RPMI8226 (cell line): ENCODE measurements around the gene EPB41.
"Not testable (repeated sequence)": the region's sequence is repeated elsewhere in the genome, so short reads cannot be mapped to it uniquely, and the experiment has no call there.

Experiments
- DNase-seq: peaks from one replicate; pipeline ENCODE4 v3.0.0-alpha.2; 2015

Gene EPB41

DNA sequence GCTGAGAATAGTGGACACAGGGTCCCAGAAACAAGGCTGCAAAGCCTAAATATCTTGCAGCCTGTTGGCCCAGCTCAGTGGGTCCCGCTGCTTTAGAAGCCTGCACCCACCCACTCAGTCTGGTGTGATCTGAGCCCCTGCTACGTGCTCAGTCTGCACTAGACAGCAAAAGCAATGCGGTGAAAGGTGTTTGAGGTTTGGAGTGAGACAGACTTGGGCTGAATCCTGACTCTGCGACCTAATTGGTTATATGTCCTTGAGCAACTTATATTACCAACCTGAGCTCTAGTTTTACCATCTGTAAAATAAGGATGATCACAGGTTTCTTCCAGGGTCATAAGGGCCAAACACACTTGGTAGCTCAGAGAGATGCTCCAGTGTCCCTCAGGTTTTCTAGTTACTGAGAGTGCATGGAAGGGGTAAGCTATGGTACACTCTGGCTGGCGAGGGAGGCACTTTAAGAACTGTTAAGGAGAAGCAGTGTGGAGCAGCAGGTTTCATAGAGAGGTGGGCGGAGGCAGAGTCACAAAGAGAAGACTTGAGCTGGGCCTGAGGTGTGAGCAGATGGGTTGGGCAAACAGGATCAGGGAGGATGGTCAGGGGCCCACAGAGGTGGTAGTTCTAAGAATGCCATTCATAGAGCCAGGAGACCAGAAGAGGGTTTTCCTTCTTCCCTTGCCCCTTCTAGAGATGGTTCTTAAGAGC is 199.2 kb downstream of the EPB41 start:
- DNase-seq = no peak

DNA sequence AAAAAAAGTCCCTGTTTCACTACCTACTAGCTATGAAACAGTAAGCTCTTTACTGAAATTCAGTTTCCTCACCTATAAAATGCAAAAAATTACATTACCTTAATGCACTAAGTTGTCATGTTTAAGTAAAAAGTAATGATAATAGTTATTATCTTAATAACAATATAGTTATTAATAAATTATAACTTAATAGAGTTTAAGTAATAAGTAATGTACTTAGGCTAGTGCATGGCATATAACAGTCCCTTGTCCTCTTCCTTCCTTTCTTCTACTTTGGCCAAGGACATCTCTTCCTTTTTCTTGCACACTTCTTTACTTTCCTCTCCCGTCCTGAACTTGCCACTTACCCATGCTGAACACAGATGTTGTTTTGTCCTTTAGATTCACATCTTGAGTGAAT is 200.3 kb downstream of the EPB41 start:
- DNase-seq = no peak

DNA sequence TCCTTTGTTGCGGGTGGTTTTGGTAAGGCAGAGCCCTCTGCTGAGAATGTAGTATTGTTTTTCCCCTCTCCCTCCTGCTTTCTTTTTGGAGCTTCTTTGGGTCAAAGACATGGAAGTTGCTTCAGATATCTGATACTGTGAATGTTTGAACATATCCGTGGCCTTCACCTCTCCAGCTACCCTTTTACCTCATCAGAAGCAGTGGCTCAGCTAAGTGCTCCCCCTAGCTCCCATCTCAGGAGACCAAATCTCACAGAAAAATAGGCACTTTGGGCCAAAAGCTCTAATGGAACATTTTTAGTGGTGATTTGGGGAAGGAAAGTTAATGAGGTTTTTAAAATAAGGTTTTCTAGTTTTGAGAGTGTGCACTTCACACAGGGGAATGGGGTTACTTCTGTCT is 203.0 kb downstream of the EPB41 start:
- DNase-seq = no peak

DNA sequence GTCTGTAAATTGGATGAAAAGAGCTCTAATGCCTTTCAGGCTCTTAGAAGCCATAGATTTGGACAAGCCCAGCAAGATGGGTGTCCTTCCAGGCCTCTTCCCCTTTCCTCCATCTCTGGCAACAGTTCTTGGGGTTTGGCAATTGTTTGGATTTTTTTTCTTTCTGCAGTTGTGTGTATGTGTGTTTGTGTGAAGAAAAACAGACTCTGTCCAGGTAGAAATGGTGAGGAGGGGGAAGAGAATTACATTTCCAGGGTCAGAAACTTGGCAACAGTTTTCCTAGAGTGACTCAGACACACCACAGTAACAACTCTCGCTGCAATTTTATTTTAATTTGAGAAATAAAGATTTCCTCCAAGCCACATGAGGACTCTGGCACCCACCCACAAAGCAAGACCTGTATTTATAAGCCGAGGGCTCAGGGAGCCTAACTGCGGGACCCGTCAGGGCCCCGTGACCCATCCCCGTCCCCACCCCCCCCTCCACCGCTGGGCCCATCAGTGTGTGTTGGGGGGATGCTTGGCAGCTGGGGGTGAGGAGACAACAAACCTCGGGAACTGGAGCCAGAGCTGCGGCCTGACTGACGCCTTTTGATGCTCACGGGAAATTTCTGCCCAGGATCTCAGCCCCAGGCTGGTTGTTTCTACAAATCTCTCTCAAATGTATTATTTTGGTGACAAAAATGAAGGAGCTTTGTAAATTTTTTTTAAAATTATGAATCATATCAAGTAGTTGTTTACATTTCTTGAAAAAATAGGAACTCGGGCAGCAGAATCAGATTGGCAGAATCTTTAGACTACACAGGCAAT is 205.0 kb downstream of the EPB41 start:
- DNase-seq = no peak

DNA sequence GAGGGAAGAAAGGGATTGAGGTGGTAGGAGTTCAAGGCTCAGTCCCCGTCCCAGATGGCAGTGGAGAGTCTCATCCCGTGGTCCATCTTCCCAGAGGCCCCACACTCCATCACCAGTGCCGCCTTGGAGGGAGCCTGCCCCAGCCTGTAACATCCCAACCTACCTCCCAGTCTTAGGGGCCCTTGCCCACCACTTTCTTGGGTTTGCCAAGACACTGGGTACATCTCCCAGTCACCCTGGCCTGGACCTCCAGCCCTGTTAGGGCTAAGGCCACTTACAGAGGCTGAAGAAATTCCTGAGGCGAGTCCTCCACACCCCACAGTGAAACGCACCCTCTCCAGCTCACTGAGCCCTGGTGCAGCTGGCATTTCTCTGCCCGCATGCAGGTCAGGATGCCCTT is 206.0 kb downstream of the EPB41 start:
- no peak for DNase-seq

DNA sequence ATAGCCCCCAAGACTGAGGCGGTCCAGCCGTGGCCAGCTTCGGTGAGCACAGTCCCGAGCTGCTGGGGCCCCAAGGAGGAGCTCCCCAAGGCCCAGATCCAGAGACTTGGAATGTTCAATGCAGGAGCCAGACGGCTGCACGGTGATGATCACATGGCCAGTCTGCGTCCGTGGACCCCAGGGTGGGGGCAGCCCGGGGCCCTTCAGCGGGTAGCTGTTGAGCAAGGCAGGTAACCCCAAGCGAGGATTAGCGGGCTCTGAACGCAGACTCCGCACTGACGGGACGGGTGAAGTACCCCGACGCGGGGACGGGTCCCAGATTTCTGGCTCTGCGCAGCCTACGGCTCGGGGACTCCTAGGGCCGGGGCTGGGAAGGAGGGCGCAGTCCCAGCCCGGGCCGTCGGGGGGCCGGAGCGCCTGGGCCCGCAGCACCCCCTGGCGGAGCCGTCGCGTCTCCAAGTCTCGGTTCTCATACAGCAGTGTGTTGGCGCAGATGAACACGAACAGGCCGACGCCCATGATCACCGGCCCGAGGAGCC is 206.6 kb downstream of the EPB41 start:
- DNase-seq = peak; percentile 49

DNA sequence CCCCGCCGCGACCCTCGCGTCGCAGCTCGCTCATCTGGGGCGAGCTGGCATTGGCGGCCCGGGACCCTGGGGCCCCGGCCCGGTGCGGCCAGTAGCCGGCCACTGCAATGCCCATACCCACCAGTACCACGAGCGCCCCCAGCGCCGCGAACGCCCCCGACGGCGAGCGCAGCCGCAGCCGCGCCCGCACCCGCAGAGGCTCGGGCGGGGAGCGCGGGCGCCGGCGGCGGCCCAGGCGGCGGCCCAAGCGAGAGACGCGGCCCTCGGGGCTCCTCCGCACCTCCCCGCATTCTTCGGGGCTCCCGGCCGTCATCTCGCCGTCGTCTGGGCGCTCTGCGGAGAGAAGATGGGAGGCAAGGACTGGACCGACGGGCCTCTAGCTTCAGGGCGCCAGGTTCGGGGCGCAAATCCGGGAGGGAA is 207.2 kb downstream of the EPB41 start:
- no peak for DNase-seq

DNA sequence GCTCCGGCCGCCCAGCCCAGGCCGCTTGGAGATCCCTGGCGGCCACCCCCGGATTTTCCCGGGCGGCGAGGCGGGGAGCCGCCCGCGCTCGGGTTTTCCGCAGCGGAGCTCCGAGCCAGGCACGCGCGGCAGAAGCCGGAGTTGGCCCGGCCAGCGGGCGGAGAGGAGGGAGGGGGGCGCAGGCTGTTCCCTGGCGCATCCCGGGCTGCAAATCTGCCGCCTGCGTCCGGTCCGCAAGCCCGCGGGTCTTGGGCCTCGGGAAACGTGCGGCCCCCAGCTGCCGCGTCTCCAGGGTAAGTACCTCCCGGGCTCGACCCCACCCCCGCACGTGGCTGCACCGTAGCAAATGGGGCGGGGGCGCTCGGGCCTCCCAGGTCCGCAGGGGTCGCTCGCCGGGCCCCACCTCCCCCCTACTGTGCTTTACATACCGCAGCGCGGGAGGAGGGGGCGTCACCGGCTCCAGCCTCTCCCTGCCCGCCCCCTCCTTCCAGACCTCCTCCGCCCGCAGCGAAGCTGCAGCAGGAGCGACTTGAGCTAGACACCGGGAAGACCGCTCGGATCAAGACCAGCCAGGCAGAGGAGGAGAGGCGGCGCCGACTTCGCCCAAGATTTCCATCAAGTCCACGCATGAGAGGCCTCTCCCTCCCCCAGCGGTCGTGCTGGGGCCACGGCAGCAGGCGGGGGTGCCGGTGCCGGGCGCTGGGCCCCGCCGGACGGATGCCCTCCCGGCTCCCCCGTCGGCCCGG is 207.7 kb downstream of the EPB41 start:
- DNase-seq = no peak

DNA sequence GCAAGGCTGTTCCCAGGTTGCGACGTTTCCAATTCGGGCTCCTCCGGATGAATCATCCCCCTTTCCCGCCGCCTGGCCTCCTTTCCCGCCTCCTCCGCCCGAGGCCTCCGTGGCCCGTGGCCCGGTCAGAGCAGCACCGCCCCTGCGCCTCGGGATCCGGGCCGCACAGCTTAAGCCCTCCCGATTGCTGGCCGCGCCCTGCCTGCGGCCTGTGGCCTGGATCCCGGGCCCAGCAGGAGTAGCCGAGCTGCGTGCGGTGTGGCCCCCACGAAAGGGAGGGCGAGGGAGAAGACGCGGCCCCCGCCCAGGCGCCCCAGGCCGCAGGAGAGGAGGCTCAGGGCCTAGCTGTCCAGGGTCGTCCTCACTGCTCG is 208.3 kb downstream of the EPB41 start:
- no peak for DNase-seq

DNA sequence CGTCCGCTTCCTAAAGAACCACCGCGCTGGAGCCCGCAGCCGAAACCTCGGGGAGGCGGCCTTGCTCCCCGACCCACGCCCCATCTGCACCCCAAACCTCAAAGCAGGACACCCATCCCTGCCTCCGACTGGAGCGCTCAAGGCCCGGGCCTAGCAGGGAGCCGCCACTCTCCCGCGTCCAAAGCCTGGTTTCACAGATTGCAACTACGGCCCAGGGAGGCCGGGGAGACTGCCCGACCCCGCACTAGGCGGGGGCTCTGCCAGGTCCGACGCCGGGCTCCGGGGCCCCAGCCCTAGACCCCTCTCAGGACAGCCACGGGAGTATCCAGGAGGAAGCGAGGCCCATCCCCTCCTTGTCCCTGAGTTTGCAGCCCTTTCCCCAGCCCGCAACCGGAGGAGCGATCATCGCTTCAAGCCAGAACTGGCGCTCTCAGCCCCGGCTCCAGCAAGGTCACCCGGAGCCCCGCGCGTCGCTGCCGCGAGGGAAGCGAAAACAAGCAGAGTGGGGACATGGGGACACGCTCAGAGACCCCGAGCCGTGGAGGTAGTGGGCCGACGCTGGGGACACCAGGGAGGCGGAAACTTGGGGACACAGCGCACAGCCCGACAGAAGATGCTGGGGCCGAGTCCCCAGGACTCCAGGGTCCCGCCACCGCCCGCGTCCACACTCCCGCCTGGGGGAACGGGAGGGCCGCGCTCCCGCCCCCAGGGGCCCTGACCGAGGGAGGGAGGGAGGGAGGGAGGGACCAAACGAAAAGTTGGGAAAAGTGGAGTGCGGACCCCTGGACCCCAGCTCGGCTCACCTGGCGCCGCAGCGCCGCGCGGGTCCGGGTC is 208.9 kb downstream of the EPB41 start:
- no peak for DNase-seq

DNA sequence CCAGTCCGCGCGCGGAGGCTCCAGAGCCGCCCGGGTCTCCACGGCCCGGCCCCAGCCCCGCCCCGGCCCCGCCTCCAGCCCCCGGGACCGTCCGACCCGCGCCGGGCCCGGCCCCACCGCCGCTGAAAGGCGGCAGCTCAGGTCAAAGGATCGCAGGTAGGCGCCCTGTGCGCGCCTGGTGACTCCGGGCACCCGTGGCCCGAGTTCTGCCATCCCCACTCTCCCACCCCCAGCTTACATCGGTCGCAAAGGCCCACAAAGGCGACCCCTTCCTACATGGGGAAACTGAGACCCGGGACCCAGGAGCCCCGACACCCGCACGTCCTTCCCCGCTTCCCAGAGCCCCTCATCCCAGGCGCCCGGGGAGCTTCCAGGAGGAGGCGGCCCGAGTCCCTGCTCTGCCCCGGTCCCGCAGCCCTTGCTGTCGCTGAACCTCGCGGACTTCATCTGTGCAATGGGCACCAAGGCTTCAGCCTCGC is 209.6 kb downstream of the EPB41 start, which contains the start of gene TMEM200B:
TSS of gene TMEM200B (minus strand) at position 17 of the 479 bp plus-strand sequence. CDS start 2,075 bp downstream, outside the sequence.
- DNase-seq = no peak

DNA sequence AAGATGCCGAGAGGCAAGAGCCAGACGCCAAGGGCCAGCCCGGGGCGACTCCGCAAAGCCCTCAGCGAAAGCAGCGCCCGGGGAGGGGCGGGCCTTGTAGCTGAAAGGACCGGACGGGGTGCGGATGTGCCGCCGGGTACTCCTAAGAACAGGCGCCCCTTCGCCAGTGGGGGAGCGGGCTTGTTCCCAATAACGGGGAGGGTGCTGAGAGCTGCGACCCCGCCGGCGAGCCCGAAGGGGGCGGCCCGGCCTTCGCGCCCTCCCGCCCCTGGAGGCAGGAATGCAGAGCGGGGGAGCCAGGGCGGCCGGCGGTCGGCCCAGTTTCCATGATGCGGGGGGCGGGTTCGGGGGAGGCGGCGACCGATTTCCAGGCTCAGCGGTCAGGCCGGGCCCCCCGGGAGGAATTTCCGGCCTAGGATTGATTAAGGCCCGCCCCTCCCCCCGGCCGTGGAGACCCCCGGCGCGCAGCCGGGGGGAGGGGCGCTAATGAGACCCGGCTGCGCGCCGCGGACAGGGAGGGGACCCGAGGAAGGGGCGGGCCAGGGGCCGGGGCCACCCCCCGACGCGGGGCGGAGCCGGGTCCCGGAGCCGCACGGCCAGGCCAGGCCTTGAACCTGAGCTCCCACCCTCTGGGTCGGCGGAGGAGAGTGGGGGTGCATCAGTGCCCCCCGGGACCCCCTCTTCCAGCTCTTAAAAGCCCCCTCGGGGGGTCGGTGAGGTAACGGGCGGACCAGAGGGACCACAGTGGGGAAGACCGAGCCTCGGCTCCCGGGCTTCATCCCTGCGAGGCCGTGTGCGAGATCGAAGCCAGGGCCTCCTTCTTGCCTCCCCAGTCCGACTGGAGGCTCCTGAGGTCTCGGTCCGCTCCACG is 210.2 kb downstream of the EPB41 start:
- DNase-seq = peak; percentile 75

DNA sequence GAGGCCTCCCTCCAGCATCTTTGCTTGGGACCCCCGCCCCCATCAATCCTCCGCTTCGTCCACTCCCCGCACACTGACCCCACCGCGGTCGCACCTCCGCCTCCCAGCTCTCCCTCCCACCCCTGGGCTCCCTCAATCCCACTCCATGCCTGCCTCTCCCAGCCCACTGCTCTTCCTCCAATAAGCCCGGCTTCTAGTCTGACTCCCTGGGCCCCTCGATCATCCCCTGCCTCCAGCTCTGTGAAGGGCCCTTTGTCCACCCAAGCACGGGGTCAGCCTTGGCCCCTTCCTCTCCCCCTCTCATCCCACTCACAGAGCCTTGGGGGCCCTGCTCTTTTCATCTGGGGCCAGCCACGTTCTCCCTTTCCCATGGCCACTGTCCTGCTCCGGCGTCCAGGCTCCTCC is 210.9 kb downstream of the EPB41 start:
- no peak for DNase-seq

DNA sequence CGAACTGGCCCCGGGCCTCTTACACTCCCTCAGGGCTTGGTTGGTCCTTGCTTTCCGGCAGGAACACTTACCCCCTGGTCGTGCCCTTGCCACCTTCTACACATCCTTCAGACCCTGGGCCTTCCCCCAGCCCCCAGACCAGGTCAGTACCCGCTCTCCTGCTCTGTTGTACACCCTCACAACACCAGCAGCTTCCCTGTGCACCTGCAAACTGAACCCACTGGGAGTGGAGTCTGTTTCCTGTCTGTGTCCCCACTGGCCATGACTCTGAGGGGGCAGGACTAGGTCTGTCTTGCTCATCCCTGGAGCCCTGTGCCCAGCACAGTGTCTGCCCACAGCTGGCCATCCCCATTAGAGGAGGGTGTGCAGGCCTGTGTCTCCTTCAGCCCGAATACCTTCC is 211.4 kb downstream of the EPB41 start:
- DNase-seq = no peak

DNA sequence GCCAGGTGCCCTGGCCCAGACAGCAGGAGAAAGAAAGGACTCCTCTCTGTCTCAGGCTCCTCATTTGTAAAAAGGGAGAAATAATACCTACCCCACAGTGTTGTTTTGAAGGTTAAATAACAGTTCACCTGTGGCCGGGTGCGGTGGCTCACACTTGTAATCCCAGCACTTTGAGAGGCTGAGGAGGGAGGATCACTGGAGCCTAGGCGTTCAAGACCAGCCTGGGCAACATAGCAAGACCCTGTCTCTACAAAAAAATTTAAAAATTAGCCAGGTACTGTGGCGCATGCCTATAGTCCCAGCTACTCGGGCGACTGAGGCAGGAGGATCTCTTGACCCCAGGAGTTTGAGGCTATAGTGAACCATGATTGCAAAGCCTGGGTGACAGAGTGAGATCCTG is 211.8 kb downstream of the EPB41 start:
- DNase-seq = no peak

DNA sequence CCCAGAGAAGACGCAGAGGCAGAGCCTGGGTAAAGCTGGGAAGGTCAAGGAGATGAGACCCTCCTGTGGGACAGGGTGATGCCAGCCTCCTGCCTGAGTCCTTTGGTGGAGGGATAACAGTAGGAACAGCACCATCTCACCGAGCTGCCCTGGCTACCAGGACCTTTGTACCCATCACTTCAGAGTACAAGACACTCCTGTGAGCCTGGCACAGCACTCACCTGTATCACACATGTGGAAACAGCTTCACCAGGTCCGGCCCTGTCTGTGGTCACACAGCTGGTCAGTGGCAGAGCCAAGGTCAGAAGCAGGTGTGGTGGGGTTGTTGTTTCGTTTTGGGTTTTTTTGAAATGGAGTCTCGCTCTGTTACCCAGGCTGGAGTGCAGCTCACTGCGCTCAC is 214.4 kb downstream of the EPB41 start:
- no peak for DNase-seq

DNA sequence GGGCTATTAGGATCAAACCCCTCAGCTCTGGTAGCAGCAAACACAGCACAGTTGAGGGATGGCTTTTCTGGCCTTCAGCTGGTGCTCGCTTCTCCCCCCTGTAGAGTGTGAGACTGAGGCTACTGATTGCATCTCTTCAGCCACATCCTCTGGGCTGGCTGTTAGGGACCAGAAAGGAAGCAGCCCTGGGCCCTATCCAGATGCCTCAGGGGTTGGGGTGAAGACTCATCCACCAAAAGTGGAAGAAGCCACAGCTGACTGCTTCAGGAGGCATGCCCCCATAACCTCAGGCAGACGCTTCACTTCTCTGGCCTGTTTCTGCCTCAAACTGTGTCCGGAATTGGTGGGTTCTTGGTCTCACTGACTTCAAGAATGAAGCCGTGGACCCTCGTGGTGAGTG is 215.5 kb downstream of the EPB41 start:
- no peak for DNase-seq

DNA sequence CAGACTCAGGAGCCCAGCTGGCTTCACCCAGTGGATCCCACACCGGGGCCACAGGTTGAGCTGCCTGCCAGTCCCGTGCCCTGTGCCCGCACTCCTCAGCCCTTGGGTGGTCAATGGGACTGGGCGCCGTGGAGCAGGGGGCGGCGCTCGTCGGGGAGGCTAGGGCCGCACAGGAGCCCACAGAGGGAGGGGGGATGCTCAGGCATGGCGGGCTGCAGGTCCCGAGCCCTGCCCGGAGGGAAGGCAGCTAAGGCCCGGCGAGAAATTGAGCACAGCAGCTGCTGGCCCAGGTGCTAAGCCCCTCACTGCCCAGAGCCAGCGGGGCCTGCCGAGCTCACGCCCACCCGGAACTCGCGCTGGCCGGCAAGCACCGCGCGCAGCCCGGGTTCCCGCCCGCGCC is 216.7 kb downstream of the EPB41 start:
- not testable (repeated sequence) for DNase-seq

DNA sequence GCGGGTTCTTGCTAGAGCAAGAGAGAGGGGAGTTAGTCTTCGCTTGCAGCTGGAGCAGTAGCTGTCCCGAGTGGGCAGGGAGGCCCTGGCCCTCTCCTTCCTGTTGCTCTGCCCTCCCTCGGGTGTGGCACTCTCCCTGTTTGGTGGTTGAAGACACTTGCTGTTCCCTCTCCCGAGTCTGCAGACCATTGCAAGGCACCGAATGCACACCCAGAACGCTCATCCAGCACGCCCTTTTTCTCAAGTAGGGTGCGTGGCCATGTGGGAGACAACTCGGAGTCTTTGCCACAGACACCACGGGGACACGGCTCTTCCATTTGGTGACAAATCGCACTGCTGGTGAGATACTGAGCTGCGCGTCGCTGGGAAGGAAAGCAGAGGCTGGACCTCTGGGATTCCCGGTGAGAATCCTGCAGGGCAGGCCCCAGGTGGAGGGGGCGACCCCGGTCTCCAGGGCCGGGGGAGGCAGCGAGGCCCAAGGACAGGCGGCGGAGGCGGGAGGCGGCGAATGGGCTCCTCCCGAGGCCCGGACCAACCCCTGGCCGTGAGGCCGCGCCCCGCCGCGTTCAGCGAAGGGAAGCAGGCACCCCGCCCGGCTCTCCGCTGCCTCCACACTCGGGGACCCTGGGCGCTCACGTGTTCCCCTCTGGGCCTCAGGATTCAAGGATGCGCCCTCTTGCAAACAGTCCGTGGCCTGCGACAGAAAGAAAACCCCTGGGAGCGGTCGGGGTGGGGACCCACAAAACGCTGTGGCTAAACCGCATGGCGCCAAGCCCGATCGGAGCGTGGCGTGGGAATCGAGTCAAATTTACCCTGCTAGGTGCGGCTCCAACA is 219.7 kb downstream of the EPB41 start:
- DNase-seq = no peak

DNA sequence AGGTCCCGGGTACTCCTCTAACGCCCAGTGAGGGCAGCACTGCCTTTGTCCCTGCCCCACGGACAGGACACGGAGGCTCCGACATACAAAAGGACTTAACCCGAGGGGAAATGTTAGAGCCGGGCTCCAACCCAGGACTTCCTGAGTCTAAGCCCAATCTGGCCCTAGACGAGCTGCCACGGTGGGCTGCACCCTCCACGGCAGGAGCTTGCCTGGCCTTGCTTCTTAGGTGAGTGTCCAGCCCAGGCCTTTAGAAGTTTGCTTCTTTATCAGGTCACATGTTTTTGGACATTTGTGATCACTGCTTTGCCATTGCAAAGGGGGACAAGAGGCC is 220.3 kb downstream of the EPB41 start:
- DNase-seq = no peak
